Measurements from ENCODE around the gene PURA. TPM values are rescaled to one million over a fixed set of nuclear protein-coding genes. Genes with fewer than 3 reads are reported as not detected.

Gene PURA
- total and polyA plus RNA-seq, 2 of the 13 experiments (the other 11 are each of a cell fraction or from before 2014, with no cell fraction given), result 2.0 to 5.0 TPM

DNA sequence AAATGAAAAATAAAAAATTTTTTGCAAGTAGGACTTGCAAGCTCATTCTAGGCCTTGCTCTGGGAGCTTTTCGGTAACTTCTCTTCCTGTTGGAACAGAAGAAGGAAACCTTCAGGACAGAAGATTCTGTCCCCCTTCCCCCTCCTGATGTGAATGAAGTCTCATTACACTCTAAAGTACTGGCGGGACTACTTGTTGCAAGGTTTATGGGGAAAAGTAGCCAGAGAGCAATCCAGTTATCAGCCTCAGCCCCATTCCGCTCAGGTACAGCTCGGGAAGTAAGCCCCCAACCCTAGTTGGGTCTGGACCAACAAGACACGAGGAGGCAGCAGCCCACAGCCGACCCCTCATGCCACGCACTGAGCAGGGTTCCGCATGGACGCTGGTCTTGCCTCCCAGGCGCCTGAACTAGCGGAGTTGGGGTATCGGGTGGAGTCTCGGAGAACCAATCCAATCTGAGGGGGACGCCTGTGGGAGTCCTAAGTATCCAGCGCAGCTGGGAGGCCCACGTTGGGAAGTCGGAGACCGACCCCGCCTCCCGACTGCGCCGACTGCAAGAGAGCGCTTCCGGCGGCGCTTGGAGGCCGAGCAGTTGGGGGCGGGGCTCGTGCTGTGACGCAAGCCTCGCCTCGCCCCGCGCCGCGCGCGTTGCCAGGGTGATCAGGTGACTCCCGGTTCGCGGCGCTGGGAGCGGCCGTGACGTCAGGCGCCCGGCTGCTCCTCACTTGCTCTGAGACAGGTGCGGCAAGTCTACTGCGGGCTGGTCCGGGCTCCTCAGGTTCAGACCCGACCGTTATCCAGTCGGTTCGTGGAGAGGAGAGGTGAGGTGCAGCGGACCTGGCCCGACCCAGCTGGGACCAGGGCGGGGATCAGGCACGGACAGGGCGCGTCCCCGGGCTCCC is 60.8 kb downstream of the PURA start, which contains the start of gene CYSTM1 (continued):
- no peak for TF ChIP-seq ZC3H4 (CRISPR knock-in tag; IDR thresholded peaks at IDR 0.05; ENCODE audit: borderline replicate concordance)
- TF ChIP-seq SATB2 (CRISPR knock-in tag; IDR thresholded peaks at IDR 0.05), result 0 out of 2 replicates have a peak, but pooled peaks have one; percentile 6
- no peak for TF ChIP-seq ZNF296 (CRISPR knock-in tag; conservative IDR thresholded peaks at IDR 0.05)
- no peak for TF ChIP-seq ATRX (CRISPR knock-in tag; IDR thresholded peaks at IDR 0.05; ENCODE audit: borderline replicate concordance)
- no peak for TF ChIP-seq NBN (conservative IDR thresholded peaks at IDR 0.05)
- TF ChIP-seq, protein P1, sequence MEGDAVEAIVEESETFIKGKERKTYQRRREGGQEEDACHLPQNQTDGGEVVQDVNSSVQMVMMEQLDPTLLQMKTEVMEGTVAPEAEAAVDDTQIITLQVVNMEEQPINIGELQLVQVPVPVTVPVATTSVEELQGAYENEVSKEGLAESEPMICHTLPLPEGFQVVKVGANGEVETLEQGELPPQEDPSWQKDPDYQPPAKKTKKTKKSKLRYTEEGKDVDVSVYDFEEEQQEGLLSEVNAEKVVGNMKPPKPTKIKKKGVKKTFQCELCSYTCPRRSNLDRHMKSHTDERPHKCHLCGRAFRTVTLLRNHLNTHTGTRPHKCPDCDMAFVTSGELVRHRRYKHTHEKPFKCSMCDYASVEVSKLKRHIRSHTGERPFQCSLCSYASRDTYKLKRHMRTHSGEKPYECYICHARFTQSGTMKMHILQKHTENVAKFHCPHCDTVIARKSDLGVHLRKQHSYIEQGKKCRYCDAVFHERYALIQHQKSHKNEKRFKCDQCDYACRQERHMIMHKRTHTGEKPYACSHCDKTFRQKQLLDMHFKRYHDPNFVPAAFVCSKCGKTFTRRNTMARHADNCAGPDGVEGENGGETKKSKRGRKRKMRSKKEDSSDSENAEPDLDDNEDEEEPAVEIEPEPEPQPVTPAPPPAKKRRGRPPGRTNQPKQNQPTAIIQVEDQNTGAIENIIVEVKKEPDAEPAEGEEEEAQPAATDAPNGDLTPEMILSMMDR (CRISPR knock-in tag; IDR thresholded peaks at IDR 0.05), result no peak
- peak; percentile 60; the same call in 1 of the 2 replicates for TF ChIP-seq ZNF788 (CRISPR knock-in tag; IDR thresholded peaks at IDR 0.05; ENCODE audit: borderline replicate concordance)
- peak; percentile 63 for TF ChIP-seq MAX (IDR thresholded peaks at IDR 0.05)
- TF ChIP-seq, protein P2, sequence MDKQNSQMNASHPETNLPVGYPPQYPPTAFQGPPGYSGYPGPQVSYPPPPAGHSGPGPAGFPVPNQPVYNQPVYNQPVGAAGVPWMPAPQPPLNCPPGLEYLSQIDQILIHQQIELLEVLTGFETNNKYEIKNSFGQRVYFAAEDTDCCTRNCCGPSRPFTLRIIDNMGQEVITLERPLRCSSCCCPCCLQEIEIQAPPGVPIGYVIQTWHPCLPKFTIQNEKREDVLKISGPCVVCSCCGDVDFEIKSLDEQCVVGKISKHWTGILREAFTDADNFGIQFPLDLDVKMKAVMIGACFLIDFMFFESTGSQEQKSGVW (CRISPR knock-in tag; IDR thresholded peaks at IDR 0.05; ENCODE audit: borderline replicate concordance), result no peak
- TF ChIP-seq NFE2 (CRISPR knock-in tag; IDR thresholded peaks at IDR 0.05), result no peak
- TF ChIP-seq ZFP1 (CRISPR knock-in tag; IDR thresholded peaks at IDR 0.05), result no peak
- TF ChIP-seq ZNF333 (CRISPR knock-in tag; IDR thresholded peaks at IDR 0.05; ENCODE audit: borderline replicate concordance), result no peak
- TF ChIP-seq ZBTB7B (CRISPR knock-in tag; IDR thresholded peaks at IDR 0.05), result 0 out of 2 replicates have a peak, but pooled peaks have one; percentile 40
- TF ChIP-seq SOX5 (CRISPR knock-in tag; IDR thresholded peaks at IDR 0.05; ENCODE audit: borderline replicate concordance), result peak; percentile 57
- peak; percentile 60; the same call in 1 of the 2 replicates for TF ChIP-seq ZNF792 (CRISPR knock-in tag; IDR thresholded peaks at IDR 0.05)
- TF ChIP-seq ZBTB10 (CRISPR knock-in tag; IDR thresholded peaks at IDR 0.05; ENCODE audit: borderline replicate concordance), result peak; percentile 67; the same call in 1 of the 2 replicates
- TF ChIP-seq ZNF563 (CRISPR knock-in tag; IDR thresholded peaks at IDR 0.05), result 0 out of 2 replicates have a peak, but pooled peaks have one; percentile 7
- peak; percentile 66; the same call in 1 of the 2 replicates for TF ChIP-seq PHF21A (CRISPR knock-in tag; IDR thresholded peaks at IDR 0.05)
- TF ChIP-seq ZNF746 (CRISPR knock-in tag; IDR thresholded peaks at IDR 0.05), result 0 out of 2 replicates have a peak, but pooled peaks have one; percentile 9
- 0 out of 2 replicates have a peak, but pooled peaks have one; percentile 24 for TF ChIP-seq KAT7 (CRISPR knock-in tag; IDR thresholded peaks at IDR 0.05; ENCODE audit: borderline replicate concordance)
- TF ChIP-seq ZBTB3 (CRISPR knock-in tag; IDR thresholded peaks at IDR 0.05; ENCODE audit: borderline replicate concordance, low read depth), result no peak
- no peak for TF ChIP-seq ZNF616 (CRISPR knock-in tag; IDR thresholded peaks at IDR 0.05; ENCODE audit: low read depth)
- no peak for TF ChIP-seq ZNF362 (CRISPR knock-in tag; IDR thresholded peaks at IDR 0.05; ENCODE audit: borderline replicate concordance)
- no peak for TF ChIP-seq GTF3A (CRISPR knock-in tag; conservative IDR thresholded peaks at IDR 0.05)
